ENCODE measurements around the gene SRRT.

- TF ChIP-seq POLR2A (IDR thresholded peaks at IDR 0.05; ENCODE audit: low read length), result no peak
- TF ChIP-seq GATA1 (IDR thresholded peaks at IDR 0.05; ENCODE audit: low read depth, low read length), result no peak
Observed at GRCh38 chr7:100881136-100881535, 6.2 kb downstream of the SRRT start.

All from erythroblast (primary cell).